Measurements from ENCODE around the gene HASPIN.

- TF ChIP-seq CTCF (IDR thresholded peaks at IDR 0.05) (no peak), POLR2A (IDR thresholded peaks at IDR 0.05) (no peak)
Measured at GRCh38 chr17:3735515-3735914, 11.8 kb downstream of the HASPIN start.

Measured in testis (tissue), 2 donors.